Medulla oblongata (tissue), 1 donor: ENCODE measurements around the gene PPARG.
A peak's percentile ranks its signal among the peaks of the same experiment; 100 is the strongest.

ENCODE experiments used
- DNase-seq: peaks from one replicate; pipeline ENCODE4 v3.0.0-alpha.2; 2015; ENCODE audit errors: extremely low spot score

The PPARG gene

GRCh38 chr3:12479919-12480427, 191.1 kb downstream of the PPARG start:
- peak; percentile 64 for DNase-seq

GRCh38 chr3:12483410-12483809, 194.5 kb downstream of the PPARG start:
- peak; percentile 30 for DNase-seq

GRCh38 chr3:12483872-12484197, 195.0 kb downstream of the PPARG start:
- no peak for DNase-seq
